WERI-Rb-1 (cell line): ENCODE measurements around the gene AXL.

Experiments
- DNase-seq: peaks from one replicate; pipeline ENCODE4 v3.0.0-alpha.2; 2020
- H3K27ac ChIP-seq: fragments of 250-450 bp; sonication (Bioruptor Pico); 2 replicates; pipeline ENCODE4 v1.5.1; 2020; ENCODE audit warnings: mild to moderate bottlenecking, moderate library complexity
- H3K27me3 ChIP-seq: fragments of 250-450 bp; sonication (Bioruptor Pico); 2 replicates; pipeline ENCODE4 v1.5.1; 2021; ENCODE audit warnings: mild to moderate bottlenecking, low read depth, moderate library complexity; ENCODE audit not compliant: insufficient read depth, severe bottlenecking
- H3K36me3 ChIP-seq: fragments of 250-450 bp; sonication (Bioruptor Pico); 2 replicates; pipeline ENCODE4 v1.5.1; 2020; ENCODE audit warnings: mild to moderate bottlenecking, moderate library complexity
- H3K4me3 ChIP-seq: 2 replicates; pipeline ENCODE4 v1.5.1; 2011; ENCODE audit warnings: low read depth, mild to moderate bottlenecking, control low read depth, low read length
- H3K9me3 ChIP-seq: fragments of 250-450 bp; sonication (Bioruptor Pico); 2 replicates; pipeline ENCODE4 v1.5.1; 2021; ENCODE audit warnings: mild to moderate bottlenecking, moderate library complexity; ENCODE audit not compliant: severe bottlenecking
- TF ChIP-seq, protein P1 (sequence below): IDR thresholded peaks from 2 replicates; pipeline ENCODE4 v1.5.1; 2011; ENCODE audit warnings: low read depth, mild to moderate bottlenecking, control low read depth, inconsistent platforms, low read length

Gene AXL

DNA sequence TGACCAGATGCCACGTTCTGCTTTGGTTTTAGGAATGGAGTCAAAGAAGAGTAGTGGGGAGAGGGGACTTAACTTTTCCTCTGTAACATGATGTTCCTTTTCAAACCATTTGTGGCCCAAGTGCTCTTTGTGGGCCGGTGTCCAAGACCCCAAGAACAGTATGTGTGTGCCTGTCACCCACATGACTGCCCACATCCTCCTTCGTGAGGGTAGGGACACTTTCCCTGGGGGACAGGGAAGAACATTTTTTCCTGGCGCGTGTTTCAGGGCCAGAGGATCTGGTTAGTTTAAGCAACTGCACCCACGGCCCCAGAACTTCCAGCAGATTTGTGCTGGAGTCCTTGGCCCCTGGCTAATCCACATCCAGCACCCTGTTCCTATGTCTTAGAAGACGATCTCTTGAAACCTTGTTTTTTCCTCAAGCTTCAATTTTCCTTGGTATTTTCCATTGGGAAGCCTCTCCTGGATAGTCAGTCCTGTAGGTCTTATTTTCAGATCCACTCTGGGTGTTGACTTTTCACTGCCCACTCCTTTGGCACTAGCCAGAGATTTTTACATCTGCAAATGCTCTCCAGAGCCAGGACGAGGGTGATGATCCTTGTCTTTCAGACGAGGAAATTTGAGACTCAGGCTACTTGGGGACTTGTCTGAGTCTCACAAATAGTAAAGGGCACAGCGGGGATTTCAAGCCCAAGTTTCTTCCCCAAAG, 80.2 kb downstream of the AXL start:
- Histone ChIP-seq H3K27me3 (no peaks in the 10 kb centered on the region), H3K4me3 (no peak overlapping the region), H3K27ac (no peak overlapping the region), H3K9me3 (no peaks in the 10 kb centered on the region), H3K36me3 (peaks cover 100% of the 10 kb centered on the region)
- TF ChIP-seq, protein P1, sequence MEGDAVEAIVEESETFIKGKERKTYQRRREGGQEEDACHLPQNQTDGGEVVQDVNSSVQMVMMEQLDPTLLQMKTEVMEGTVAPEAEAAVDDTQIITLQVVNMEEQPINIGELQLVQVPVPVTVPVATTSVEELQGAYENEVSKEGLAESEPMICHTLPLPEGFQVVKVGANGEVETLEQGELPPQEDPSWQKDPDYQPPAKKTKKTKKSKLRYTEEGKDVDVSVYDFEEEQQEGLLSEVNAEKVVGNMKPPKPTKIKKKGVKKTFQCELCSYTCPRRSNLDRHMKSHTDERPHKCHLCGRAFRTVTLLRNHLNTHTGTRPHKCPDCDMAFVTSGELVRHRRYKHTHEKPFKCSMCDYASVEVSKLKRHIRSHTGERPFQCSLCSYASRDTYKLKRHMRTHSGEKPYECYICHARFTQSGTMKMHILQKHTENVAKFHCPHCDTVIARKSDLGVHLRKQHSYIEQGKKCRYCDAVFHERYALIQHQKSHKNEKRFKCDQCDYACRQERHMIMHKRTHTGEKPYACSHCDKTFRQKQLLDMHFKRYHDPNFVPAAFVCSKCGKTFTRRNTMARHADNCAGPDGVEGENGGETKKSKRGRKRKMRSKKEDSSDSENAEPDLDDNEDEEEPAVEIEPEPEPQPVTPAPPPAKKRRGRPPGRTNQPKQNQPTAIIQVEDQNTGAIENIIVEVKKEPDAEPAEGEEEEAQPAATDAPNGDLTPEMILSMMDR, result no peak
- DNase-seq, result no peak

GRCh38 chr19:41299755-41300089, 80.7 kb downstream of the AXL start:
- Histone ChIP-seq H3K36me3 (peaks cover 100% of the 10 kb centered on the region), H3K27me3 (no peaks in the 10 kb centered on the region), H3K27ac (no peak overlapping the region), H3K4me3 (no peak overlapping the region), H3K9me3 (no peaks in the 10 kb centered on the region)
- DNase-seq, result no peak
- TF ChIP-seq, protein P1, result no peak

DNA sequence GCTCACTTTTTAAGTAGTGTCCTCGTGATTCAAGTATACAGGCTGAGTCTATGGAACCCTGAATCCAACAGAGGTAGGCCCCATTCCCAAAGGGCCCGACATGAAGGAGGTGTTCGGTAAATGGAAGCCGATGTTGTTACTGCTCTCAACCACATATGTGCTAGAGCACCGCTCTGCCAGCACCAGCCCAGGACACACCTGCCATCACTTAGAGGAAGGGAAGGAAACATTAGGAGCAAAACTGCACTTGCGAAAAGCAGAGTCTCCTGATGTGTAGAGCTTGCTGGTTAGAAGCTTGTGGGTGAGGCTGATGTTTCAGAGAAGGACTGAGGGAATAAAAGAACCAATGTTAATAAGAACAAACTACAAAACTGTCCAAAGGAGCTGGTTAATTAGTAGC, 81.5 kb downstream of the AXL start:
- TF ChIP-seq, protein P1, result no peak
- no peak overlapping the region for H3K4me3 ChIP-seq
- H3K27ac ChIP-seq, result no peak overlapping the region
- no peak for DNase-seq
- H3K9me3 ChIP-seq, result no peaks in the 10 kb centered on the region
- H3K36me3 ChIP-seq, result peaks cover 99% of the 10 kb centered on the region
- H3K27me3 ChIP-seq, result no peaks in the 10 kb centered on the region

- peaks cover 95% of the 10 kb centered on the region for H3K36me3 ChIP-seq
- H3K4me3 ChIP-seq, result no peak overlapping the region
- no peaks in the 10 kb centered on the region for H3K9me3 ChIP-seq
- H3K27me3 ChIP-seq, result no peaks in the 10 kb centered on the region
- TF ChIP-seq, protein P1, result no peak
- no peak overlapping the region for H3K27ac ChIP-seq
- DNase-seq, result no peak
Measured at GRCh38 chr19:41302624-41303351, 83.8 kb downstream of the AXL start.

DNA sequence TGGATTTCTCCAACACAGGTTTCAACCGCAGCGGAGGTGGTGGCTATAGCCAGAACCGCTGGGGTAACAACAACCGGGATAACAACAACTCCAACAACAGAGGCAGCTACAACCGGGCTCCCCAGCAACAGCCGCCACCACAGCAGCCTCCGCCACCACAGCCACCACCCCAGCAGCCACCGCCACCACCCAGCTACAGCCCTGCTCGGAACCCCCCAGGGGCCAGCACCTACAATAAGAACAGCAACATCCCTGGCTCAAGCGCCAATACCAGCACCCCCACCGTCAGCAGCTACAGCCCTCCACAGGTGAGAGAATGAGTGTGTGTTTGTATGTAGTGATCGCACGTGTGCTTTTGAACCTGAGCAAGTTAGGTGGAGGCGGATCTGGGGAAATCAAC, 84.9 kb downstream of the AXL start:
- TF ChIP-seq, protein P1, result no peak
- Histone ChIP-seq H3K4me3 (no peak overlapping the region), H3K36me3 (peaks cover 93% of the 10 kb centered on the region), H3K27me3 (no peaks in the 10 kb centered on the region), H3K9me3 (no peaks in the 10 kb centered on the region), H3K27ac (no peak overlapping the region)
- DNase-seq, result no peak
